HEK293 (cell line): ENCODE results near the gene MBP.

Experiments used
- HOXC10 ChIP-seq: sonication (generic); formaldehyde crosslinking; IDR thresholded peaks from 2 replicates; pipeline ENCODE4 v1.8.1; 2023; ENCODE audit warnings: mild to moderate bottlenecking, missing genetic modification reagents
- ZNF184 ChIP-seq: fragments of 450-650 bp; IDR thresholded peaks from 2 replicates; pipeline ENCODE4 v1.5.1; 2018; ENCODE audit warnings: missing biosample characterization, mild to moderate bottlenecking, missing genetic modification characterization
- ZNF24 ChIP-seq: fragments of 450-650 bp; formaldehyde crosslinking; IDR thresholded peaks from 2 replicates; pipeline ENCODE4 v1.5.1; 2016; ENCODE audit warnings: missing biosample characterization, missing genetic modification characterization
- ZNF266 ChIP-seq: fragments of 450-650 bp; formaldehyde crosslinking; IDR thresholded peaks from 2 replicates; pipeline ENCODE4 v1.5.1; 2016; ENCODE audit warnings: missing biosample characterization, missing genetic modification characterization, low read depth

DNA sequence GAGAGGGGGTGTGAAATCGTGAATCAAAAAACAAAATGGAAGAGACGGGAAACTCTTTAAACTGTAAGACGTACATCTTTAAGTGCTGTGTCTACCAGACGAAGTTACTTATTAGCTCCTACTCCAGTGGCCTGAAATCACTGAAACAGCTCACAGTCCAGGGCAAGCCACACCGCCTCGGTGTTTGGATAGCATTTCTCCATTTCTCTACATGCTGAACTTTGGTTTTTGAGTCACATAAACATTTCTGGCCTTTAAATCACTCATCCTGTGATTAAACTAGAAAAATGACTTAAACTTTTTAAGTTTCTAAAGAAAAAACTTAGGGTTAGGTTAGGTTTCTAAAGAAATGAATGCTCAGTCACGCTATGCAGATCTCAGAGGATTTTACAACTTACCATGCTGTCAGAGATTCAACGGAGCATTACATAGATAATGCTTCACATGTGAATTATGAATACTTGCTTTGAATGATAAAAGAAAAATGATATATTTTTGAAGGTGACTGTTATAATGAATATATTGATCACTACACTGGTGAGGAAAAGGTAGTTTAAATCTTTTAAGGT, 138.4 kb downstream of the MBP start:
- TF ChIP-seq ZNF266 (tag by site-specific recombination) (no peak), ZNF24 (tag by site-specific recombination) (no peak), ZNF184 (tag by site-specific recombination) (no peak), HOXC10 (CRISPR knock-in tag) (no peak)
